ENCODE measurements around the gene ATP9A.
A peak's percentile ranks its signal among the peaks of the same experiment; 100 is the strongest.
"Not testable (repeated sequence)": the region's sequence is repeated elsewhere in the genome, so short reads cannot be mapped to it uniquely, and the experiment has no call there.

ATP9A gene

DNA sequence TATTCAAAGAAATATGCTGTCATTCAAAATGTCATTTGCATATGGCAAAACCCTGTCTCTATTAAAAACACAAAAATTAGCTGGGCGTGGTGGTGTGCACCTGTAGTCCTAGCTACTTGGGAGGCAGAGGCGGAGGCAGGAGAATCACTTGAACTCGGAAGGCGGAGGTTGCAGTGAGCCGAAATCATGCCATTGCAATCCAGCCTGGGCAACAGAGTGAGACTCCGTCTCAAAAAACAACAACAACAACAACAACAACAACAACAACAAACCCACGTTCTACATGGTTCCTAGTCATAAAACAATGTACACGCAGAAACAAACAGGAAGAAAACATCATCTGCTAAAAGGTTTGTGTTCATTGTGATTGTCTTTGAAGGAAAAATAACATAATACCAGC is 15.0 kb downstream of the ATP9A start:
- DNase-seq, ATAC-seq: not testable (repeated sequence)

- ATAC-seq (no peak), DNase-seq (no peak)
These were observed 15.7 kb downstream of the ATP9A start for GRCh38 chr20:51752343-51752951.

DNA sequence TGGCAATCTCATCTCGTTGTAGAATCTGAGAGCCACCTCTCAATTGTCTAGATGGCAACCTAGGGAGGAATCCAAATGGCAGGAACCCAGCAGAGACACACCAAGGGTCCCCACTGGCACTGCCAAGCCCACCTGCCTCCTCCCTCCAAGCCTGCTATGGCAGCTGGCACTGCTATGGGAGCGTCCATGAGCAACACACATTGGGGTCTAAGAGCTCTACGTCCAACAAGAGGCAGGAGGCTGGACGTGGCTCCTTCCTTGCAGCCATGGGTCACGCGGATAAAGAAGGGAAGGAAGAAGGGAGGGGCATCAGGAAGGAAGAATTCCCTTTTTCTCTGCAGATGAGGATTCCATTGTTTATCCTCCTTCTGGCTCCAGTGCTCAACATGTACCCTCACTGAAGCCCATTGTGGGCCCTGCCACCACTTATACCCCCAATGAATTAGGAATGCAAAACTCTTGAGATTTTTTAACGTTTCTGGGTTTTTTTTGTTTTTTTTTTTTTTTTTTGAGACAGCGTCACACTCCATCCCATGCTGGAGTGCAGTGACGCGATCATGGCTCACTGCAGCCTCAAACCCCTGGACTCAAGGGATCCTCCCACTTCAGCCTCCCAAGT is 17.3 kb downstream of the ATP9A start:
- ATAC-seq, result no peak

DNA sequence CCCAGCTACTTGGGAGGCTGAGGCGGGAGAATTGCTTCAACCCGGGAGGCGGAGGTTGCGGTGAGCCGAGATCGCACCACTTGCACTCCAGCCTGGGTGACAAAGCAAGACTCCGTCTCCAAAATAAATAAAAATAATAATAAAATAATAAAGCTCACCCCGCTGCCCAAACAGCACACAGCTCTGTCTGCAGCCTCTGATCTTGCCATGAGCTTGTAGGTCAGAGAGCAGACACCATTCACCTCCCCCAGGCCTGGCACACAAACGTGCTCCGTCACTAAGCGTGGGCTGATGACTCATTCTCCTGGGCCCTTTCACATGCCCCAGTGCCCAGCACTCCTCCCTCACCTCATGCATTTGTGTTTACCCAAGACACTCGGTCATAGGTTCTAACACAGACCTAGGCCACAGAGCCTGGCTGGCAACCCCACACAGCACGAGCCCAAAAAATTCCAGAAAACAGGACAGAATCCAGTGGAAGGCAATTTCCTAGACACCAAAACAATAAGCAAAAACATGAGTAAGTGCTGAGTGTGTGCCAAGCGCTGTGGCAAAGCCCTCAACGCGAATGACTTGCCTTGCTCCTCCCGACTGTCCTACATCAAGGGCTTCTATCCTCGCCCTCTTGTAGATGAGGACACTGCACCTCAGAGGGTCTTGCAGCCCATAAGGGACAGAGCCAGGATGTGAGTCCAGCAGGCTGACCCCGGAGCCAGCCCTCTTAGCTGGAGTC is 18.0 kb downstream of the ATP9A start:
- ATAC-seq, result peak; percentile 81

More for the DNA sequence above, 17.3 kb downstream of the ATP9A start:
- DNase-seq, result no peak

GRCh38 chr20:51749674-51750036 is 18.5 kb downstream of the ATP9A start:
- no peak for ATAC-seq
- DNase-seq, result no peak

More for the DNA sequence above, 18.0 kb downstream of the ATP9A start:
- peak; percentile 46 for DNase-seq

- DNase-seq (no peak), ATAC-seq (no peak)
These were observed 20.8 kb downstream of the ATP9A start for GRCh38 chr20:51747182-51747911.

DNA sequence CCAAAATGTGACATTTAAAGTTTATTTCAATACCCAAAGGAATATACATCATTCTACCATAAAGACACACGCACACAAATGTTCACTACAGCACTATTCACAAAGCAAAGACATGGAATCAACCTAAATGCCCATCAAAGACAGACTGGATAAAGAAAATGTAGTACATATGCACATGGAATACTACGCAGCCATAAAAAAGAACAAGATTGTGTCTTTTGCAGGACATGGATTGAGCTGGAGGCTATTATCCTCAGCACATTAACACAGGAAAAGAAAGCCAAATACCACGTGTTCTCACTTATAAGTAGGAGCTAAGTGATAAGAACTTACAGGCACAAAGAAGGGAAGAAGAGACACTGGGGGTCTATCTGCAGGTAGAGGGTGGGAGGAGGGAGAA is 22.4 kb downstream of the ATP9A start:
- ATAC-seq, result no peak
- DNase-seq, result no peak

DNA sequence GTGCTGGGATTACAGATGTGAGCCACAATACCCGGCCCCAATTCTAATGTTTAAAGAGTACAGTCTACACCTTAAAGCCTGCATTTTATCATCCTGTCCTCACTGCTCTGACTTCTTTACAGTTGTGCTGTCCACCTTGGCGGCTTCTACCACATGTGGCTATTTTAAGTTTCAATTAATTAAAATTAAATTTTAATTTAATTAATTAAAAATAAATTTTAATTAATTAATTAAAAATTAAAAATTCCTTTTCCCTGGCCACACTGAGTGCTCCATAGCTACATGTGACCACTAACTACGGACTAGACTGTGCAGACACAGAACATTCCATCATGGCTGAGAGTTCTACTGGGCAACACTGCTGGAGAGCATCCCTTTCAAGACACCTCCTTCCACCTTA is 27.4 kb downstream of the ATP9A start:
- no peak for ATAC-seq
- no peak for DNase-seq

DNA sequence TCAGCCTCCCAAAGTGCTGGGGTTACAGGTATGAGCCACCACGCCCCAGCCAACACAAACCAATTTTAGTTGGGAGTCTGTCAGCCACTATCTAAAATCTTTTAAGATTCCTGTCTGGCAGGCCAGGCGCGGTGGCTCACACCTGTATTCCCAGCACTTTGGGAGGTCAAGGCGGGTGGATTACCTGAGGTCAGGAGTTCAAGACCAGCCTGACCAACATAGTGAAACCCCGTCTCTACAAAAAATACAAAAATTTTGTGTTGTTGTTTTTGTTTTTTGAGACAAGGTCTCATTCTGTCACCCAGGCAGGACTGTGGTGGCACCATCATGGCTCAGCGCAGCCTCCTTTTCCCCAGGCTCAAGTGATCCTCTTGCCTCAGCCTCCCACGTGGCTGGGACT is 27.9 kb downstream of the ATP9A start:
- not testable (repeated sequence) for DNase-seq, ATAC-seq

- ATAC-seq (no peak), DNase-seq (no peak)
These were observed 28.4 kb downstream of the ATP9A start for GRCh38 chr20:51739722-51740249.

DNA sequence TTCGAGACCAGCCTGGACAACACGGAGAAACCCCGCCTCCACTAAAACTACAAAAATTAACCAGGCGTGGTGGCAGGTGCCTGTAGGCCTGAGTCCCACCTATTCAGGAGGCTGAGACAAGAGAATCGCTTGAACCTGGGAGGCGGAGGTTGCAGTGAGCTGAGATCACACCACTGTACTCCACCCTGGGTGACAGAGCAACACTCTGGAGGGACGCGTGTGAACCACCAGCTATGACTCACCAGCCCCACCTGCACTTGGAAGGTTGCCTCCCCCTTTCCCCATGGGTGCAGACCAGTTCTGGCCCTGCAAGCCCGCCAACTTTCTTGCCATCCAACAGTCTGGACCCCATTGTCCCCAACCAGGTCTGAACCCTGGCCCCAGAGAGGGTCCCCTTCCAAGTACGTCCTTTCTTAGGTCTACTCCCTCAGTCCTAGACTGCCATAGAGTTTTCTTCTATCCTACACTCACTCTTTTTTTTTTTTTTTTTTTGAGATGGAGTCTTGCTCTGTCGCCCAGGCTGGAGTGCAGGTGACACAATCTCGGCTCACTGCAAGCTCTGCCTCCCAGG is 29.2 kb downstream of the ATP9A start:
- ATAC-seq (no peak), DNase-seq (no peak)

DNA sequence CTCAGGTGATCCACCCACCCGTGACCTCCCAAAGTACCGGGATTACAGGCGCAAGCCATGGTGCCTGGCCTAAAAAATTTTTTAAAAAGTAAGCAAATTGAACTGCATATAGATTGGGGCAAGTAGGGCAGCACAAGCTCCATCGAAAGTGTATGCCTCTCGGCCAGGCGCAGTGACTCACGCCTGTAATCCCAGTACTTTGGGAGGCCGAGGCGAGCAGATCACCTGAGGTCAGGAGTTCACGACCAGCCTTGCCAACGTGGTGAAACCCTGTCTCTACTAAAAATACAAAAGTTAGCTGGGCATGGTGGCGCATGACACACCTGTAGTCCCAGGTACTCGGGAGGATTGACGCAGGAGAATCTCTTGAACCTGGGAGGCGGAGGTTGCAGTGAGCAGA is 29.9 kb downstream of the ATP9A start:
- not testable (repeated sequence) for ATAC-seq, DNase-seq

GRCh38 chr20:51736947-51737346 is 31.2 kb downstream of the ATP9A start:
- DNase-seq (no peak), ATAC-seq (no peak)

DNA sequence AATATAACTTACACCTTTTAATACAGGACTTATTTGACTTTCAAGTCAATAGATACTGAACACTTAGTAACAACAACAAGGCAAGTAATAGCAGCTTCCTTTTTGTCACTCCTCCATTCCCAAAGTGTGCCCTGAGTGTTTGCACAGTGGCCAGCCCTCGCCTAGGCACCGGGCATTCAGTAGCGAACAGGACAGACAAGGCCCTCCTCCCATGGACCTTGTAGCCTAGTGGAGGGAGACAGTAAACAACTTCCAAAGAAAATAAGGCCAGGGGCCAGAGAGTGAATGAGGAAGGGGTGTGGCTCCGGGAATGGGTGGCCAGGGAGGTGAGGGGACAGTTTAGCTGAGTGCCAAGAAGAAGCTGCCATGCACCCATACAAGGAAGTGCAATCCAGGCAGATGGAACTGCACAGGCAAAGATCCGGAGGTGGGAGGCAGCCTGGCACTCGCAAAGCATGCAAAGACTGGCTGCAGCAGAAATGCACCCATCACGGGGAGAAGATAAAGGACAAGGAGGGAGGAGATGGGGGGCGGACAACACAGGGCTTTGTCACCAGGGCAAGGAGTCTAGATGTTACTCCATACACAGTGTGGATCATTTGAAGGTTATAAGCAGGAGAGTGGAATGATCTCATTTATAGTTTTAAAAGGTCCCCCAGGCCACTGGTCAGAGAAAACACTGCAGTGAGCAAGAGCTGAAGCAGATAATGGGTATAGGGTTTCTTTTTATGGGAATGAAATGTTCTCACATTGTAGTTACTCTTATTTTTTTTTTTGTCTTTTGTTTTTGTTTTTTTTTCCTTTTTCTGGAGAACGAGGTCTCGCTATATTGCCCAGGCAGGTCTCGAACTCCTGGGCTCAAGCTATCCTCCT is 32.2 kb downstream of the ATP9A start:
- DNase-seq (no peak), ATAC-seq (no peak)

GRCh38 chr20:51734876-51735720 is 33.1 kb downstream of the ATP9A start:
- DNase-seq (no peak), ATAC-seq (no peak)

GRCh38 chr20:51733070-51733469 is 35.1 kb downstream of the ATP9A start:
- ATAC-seq, result no peak
- no peak for DNase-seq

GRCh38 chr20:51732096-51732791 is 35.9 kb downstream of the ATP9A start:
- ATAC-seq, result peak; percentile 77

GRCh38 chr20:51731731-51732095 is 36.5 kb downstream of the ATP9A start:
- DNase-seq (no peak), ATAC-seq (no peak)

More at GRCh38 chr20:51732096-51732791, 35.9 kb downstream of the ATP9A start:
- DNase-seq, result peak; percentile 26

DNA sequence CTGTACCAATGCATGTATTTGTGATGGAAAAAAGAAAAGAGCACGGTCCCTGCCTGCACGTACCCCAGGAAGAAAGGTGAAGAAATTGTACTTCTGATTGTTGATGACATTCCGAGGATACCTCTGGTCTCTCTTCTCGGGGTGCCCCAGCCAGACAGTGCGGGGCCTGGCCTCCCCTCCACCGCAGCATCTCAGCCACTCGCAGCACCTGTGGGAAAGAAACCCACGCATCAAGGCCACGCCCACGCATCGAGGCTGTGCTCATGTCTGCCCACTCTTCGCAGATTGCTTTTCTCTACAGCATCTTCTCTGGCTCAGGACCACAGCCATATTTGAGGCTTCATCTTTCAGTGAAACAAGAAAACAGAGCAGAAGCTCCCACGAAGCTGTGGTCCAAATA is 38.4 kb downstream of the ATP9A start:
- DNase-seq (no peak), ATAC-seq (no peak)

GRCh38 chr20:51728737-51729136 is 39.5 kb downstream of the ATP9A start:
- ATAC-seq (no peak), DNase-seq (no peak)

Data from stimulated activated naive CD8-positive, alpha-beta T cell treated with anti-CD3 and anti-CD28 coated beads, Interleukin-15, Interleukin-2, amounts not matched to agents 100 U/mL and 50 U/mL, for 24 hours (primary cell).